HEK293T (cell line): ENCODE data around the gene HLF.

Source experiments
- CTCF ChIA-PET: fragments of 350-600 bp; formaldehyde crosslinking; extraction: SDS; loops from one replicate; lab custom pipeline; 2021; ENCODE audit warnings: antibody characterized with exemption, inconsistent platforms; lab: Yijun Ruan, JAX
- POLR2A ChIA-PET: fragments of 350-600 bp; formaldehyde crosslinking; extraction: SDS; loops from one replicate; lab custom pipeline; 2020; ENCODE audit warnings: antibody characterized with exemption, inconsistent platforms; lab: Yijun Ruan, JAX
- DNase-seq: peaks from one replicate; pipeline ENCODE4 v3.0.0; 2012; ENCODE audit warnings: mixed read lengths; ENCODE audit errors: extremely low spot score
- ARNT ChIP-seq: fragments of 450-650 bp; IDR thresholded peaks from 2 replicates; pipeline ENCODE4 v1.6.1; 2017; ENCODE audit warnings: mild to moderate bottlenecking
- BHLHE40 ChIP-seq: fragments of 450-650 bp; IDR thresholded peaks from 2 replicates; pipeline ENCODE4 v1.6.1; 2016; ENCODE audit warnings: mild to moderate bottlenecking, moderate library complexity, borderline replicate concordance
- CTBP1 ChIP-seq: fragments of 450-650 bp; IDR thresholded peaks from 2 replicates; pipeline ENCODE4 v1.6.1; 2016; ENCODE audit warnings: borderline replicate concordance
- ELF4 ChIP-seq: fragments of 450-650 bp; IDR thresholded peaks from 2 replicates; pipeline ENCODE4 v1.6.1; 2017; ENCODE audit warnings: antibody characterized with exemption
- FOXA1 ChIP-seq: fragments of 450-650 bp; IDR thresholded peaks from 2 replicates; pipeline ENCODE4 v1.6.1; 2016; ENCODE audit warnings: mild to moderate bottlenecking
- FOXK2 ChIP-seq: fragments of 450-650 bp; IDR thresholded peaks from 2 replicates; pipeline ENCODE4 v1.6.1; 2016; ENCODE audit warnings: mild to moderate bottlenecking
- FOXM1 ChIP-seq: fragments of 450-650 bp; IDR thresholded peaks from 2 replicates; pipeline ENCODE4 v1.6.1; 2017; ENCODE audit warnings: mild to moderate bottlenecking, borderline replicate concordance
- HDGF ChIP-seq: fragments of 450-650 bp; IDR thresholded peaks from 2 replicates; pipeline ENCODE4 v1.6.1; 2017; ENCODE audit warnings: antibody characterized with exemption, borderline replicate concordance
- L3MBTL2 ChIP-seq: fragments of 450-650 bp; conservative IDR thresholded peaks from 2 replicates; pipeline ENCODE4 v1.6.1; 2016; ENCODE audit warnings: mild to moderate bottlenecking
- LEF1 ChIP-seq: fragments of 450-650 bp; IDR thresholded peaks from 2 replicates; pipeline ENCODE4 v1.6.1; 2017; ENCODE audit warnings: mild to moderate bottlenecking, borderline replicate concordance
- NFRKB ChIP-seq: fragments of 450-650 bp; IDR thresholded peaks from 2 replicates; pipeline ENCODE4 v1.6.1; 2016; ENCODE audit warnings: mild to moderate bottlenecking, moderate library complexity
- PKNOX1 ChIP-seq: fragments of 450-650 bp; IDR thresholded peaks from 2 replicates; pipeline ENCODE4 v1.6.1; 2016
- SP1 ChIP-seq: fragments of 450-650 bp; IDR thresholded peaks from 2 replicates; pipeline ENCODE4 v1.6.1; 2017
- SUZ12 ChIP-seq: fragments of 450-650 bp; IDR thresholded peaks from 2 replicates; pipeline ENCODE4 v1.6.1; 2016; ENCODE audit warnings: mild to moderate bottlenecking
- TARDBP ChIP-seq: fragments of 450-650 bp; IDR thresholded peaks from 2 replicates; pipeline ENCODE4 v1.6.1; 2016
- ZNF384 ChIP-seq: fragments of 450-650 bp; IDR thresholded peaks from 2 replicates; pipeline ENCODE4 v1.6.1; 2016

Gene HLF

GRCh38 chr17:55284944-55285339 is 20.2 kb downstream of the HLF start:
- CTCF ChIA-PET: no interaction called here
- no peak for DNase-seq
- POLR2A ChIA-PET: no interaction called here
- TF ChIP-seq ZNF384 (no peak), SP1 (no peak)

GRCh38 chr17:55285340-55286301 is 20.9 kb downstream of the HLF start:
- DNase-seq: no peak
- ChIA-PET CTCF (no interaction called here), POLR2A (no interaction called here)
- no peak for TF ChIP-seq BHLHE40
- no peak for TF ChIP-seq SUZ12
- no peak for TF ChIP-seq HDGF
- TF ChIP-seq PKNOX1: no peak
- TF ChIP-seq ZNF384: no peak

- no peak for TF ChIP-seq NFRKB
- no peak for TF ChIP-seq TARDBP
- no peak for TF ChIP-seq SP1
- TF ChIP-seq BHLHE40: no peak
- no peak for TF ChIP-seq FOXM1
- no peak for TF ChIP-seq L3MBTL2
- no peak for TF ChIP-seq HDGF
- TF ChIP-seq CTBP1: no peak
- TF ChIP-seq ELF4: no peak
- ChIA-PET CTCF (no interaction called here), POLR2A (no interaction called here)
- DNase-seq: no peak
Measured at GRCh38 chr17:55286681-55287589, 22.2 kb downstream of the HLF start.

GRCh38 chr17:55288356-55289105 is 23.8 kb downstream of the HLF start:
- CTCF ChIA-PET: no interaction called here
- TF ChIP-seq FOXK2 (no peak), NFRKB (no peak), HDGF (no peak), BHLHE40 (no peak), SUZ12 (no peak), CTBP1 (no peak), SP1 (no peak), PKNOX1 (no peak), ZNF384 (no peak), LEF1 (no peak), TARDBP (no peak), FOXA1 (no peak), ARNT (no peak), ELF4 (no peak), L3MBTL2 (no peak), FOXM1 (no peak)
- no peak for DNase-seq
- POLR2A ChIA-PET: no interaction called here

GRCh38 chr17:55289106-55289446 is 24.3 kb downstream of the HLF start:
- CTCF ChIA-PET: no interaction called here
- TF ChIP-seq L3MBTL2: no peak
- TF ChIP-seq ZNF384: no peak
- TF ChIP-seq LEF1: no peak
- TF ChIP-seq CTBP1: no peak
- TF ChIP-seq ARNT: no peak
- no peak for TF ChIP-seq FOXK2
- TF ChIP-seq SUZ12: no peak
- no peak for TF ChIP-seq SP1
- TF ChIP-seq PKNOX1: no peak
- TF ChIP-seq ELF4: no peak
- no peak for TF ChIP-seq FOXA1
- TF ChIP-seq TARDBP: no peak
- no peak for TF ChIP-seq HDGF
- TF ChIP-seq NFRKB: no peak
- TF ChIP-seq FOXM1: no peak
- POLR2A ChIA-PET: no interaction called here
- DNase-seq: no peak
